ENCODE results near the gene MBD2.

Gene MBD2

GRCh38 chr18:54140641-54141040 lies 83.8 kb downstream of the MBD2 start:
- Histone ChIP-seq H3K9me3 (ENCODE audit: insufficient read depth, low read depth, low read length) (peaks cover 4% of the 10 kb centered on the region), H3K4ac (ENCODE audit: low read depth, low read length) (no peak overlapping the region), H3K4me1 (ENCODE audit: control insufficient read depth in 1 of 2, insufficient read depth in 2 of 2, low read length in 2 of 2) (no peaks in the 10 kb centered on the region), H3K9ac (ENCODE audit: low read length) (no peak overlapping the region), H3K4me2 (ENCODE audit: low read length) (no peak overlapping the region), H3K4me3 (ENCODE audit: low read depth, low read length) (no peak overlapping the region), H3K36me3 (ENCODE audit: control insufficient read depth in 1 of 2, insufficient read depth in 2 of 2, low read length in 2 of 2) (peaks cover 0 to 2% of the 10 kb centered on the region in 2 experiments), H3K27ac (ENCODE audit: low read depth, low read length) (no peak overlapping the region), H3K27me3 (ENCODE audit: insufficient read depth, low read length) (no peaks in the 10 kb centered on the region), H4K91ac (ENCODE audit: low read depth, low read length) (no peak overlapping the region), H2BK120ac (ENCODE audit: insufficient read depth, low read length, poor library complexity) (no peak overlapping the region), H4K8ac (ENCODE audit: low read depth, low read length) (no peak overlapping the region), H3K23ac (ENCODE audit: low read length) (no peak overlapping the region), H2AK5ac (ENCODE audit: low read length) (no peak overlapping the region), H2BK12ac (ENCODE audit: low read length) (no peak overlapping the region), H3K79me2 (ENCODE audit: control insufficient read depth, insufficient read depth, low read length, poor library complexity) (no peaks in the 10 kb centered on the region), H4K12ac (ENCODE audit: low read depth, low read length) (no peak overlapping the region), H3K14ac (ENCODE audit: low read length) (no peak overlapping the region), H2AFZ (ENCODE audit: insufficient read depth, low read length, poor library complexity) (no peak overlapping the region), H3K79me1 (ENCODE audit: low read length) (no peaks in the 10 kb centered on the region), H2BK5ac (ENCODE audit: low read depth, low read length, poor library complexity) (no peak overlapping the region), H3K18ac (ENCODE audit: low read length) (no peak overlapping the region)
- WGBS (ENCODE audit: extremely low coverage, insufficient coverage, insufficient read length): no CpG with 5 or more reads among the region's 1 CpG
- no peak for DNase-seq

GRCh38 chr18:54135216-54135615 lies 89.3 kb downstream of the MBD2 start:
- Histone ChIP-seq H3K23ac (ENCODE audit: low read length) (no peak overlapping the region), H4K12ac (ENCODE audit: low read depth, low read length) (no peak overlapping the region), H3K27ac (ENCODE audit: low read depth, low read length) (no peak overlapping the region), H2AK5ac (ENCODE audit: low read length) (no peak overlapping the region), H3K9me3 (ENCODE audit: insufficient read depth, low read depth, low read length) (peaks cover 4% of the 10 kb centered on the region), H2BK12ac (ENCODE audit: low read length) (no peak overlapping the region), H3K27me3 (ENCODE audit: insufficient read depth, low read length) (no peaks in the 10 kb centered on the region), H3K4ac (ENCODE audit: low read depth, low read length) (no peak overlapping the region), H3K9ac (ENCODE audit: low read length) (no peak overlapping the region), H3K4me3 (ENCODE audit: low read depth, low read length) (no peak overlapping the region), H3K14ac (ENCODE audit: low read length) (no peak overlapping the region), H3K4me2 (ENCODE audit: low read length) (no peak overlapping the region), H2BK5ac (ENCODE audit: low read depth, low read length, poor library complexity) (no peak overlapping the region), H3K79me2 (ENCODE audit: control insufficient read depth, insufficient read depth, low read length, poor library complexity) (no peaks in the 10 kb centered on the region), H4K8ac (ENCODE audit: low read depth, low read length) (no peak overlapping the region), H2AFZ (ENCODE audit: insufficient read depth, low read length, poor library complexity) (no peak overlapping the region), H3K36me3 (ENCODE audit: control insufficient read depth in 1 of 2, insufficient read depth in 2 of 2, low read length in 2 of 2) (peaks cover 0 to 2% of the 10 kb centered on the region in 2 experiments), H4K91ac (ENCODE audit: low read depth, low read length) (no peak overlapping the region), H3K79me1 (ENCODE audit: low read length) (no peaks in the 10 kb centered on the region), H3K4me1 (ENCODE audit: control insufficient read depth in 1 of 2, insufficient read depth in 2 of 2, low read length in 2 of 2) (peaks cover 2% of the 10 kb centered on the region in 2 experiments), H2BK120ac (ENCODE audit: insufficient read depth, low read length, poor library complexity) (no peak overlapping the region), H3K18ac (ENCODE audit: low read length) (no peak overlapping the region)
- no peak for DNase-seq
- no CpG with 5 or more reads among the region's 3 CpGs for WGBS (ENCODE audit: extremely low coverage, insufficient coverage, insufficient read length)

GRCh38 chr18:54134053-54134452 lies 90.4 kb downstream of the MBD2 start:
- no peak for DNase-seq
- Histone ChIP-seq H2BK5ac (ENCODE audit: low read depth, low read length, poor library complexity) (no peak overlapping the region), H3K4me1 (ENCODE audit: control insufficient read depth in 1 of 2, insufficient read depth in 2 of 2, low read length in 2 of 2) (peaks cover 2% of the 10 kb centered on the region in 2 experiments), H2BK12ac (ENCODE audit: low read length) (no peak overlapping the region), H4K12ac (ENCODE audit: low read depth, low read length) (no peak overlapping the region), H4K91ac (ENCODE audit: low read depth, low read length) (no peak overlapping the region), H2BK120ac (ENCODE audit: insufficient read depth, low read length, poor library complexity) (no peak overlapping the region), H3K4me2 (ENCODE audit: low read length) (no peak overlapping the region), H3K27me3 (ENCODE audit: insufficient read depth, low read length) (no peaks in the 10 kb centered on the region), H3K9me3 (ENCODE audit: insufficient read depth, low read depth, low read length) (no peaks in the 10 kb centered on the region), H3K36me3 (ENCODE audit: control insufficient read depth in 1 of 2, insufficient read depth in 2 of 2, low read length in 2 of 2) (no peaks in the 10 kb centered on the region), H3K9ac (ENCODE audit: low read length) (no peak overlapping the region), H3K4me3 (ENCODE audit: low read depth, low read length) (no peak overlapping the region), H3K18ac (ENCODE audit: low read length) (no peak overlapping the region), H3K23ac (ENCODE audit: low read length) (no peak overlapping the region), H3K79me1 (ENCODE audit: low read length) (peaks cover under 1% of the 10 kb centered on the region), H3K79me2 (ENCODE audit: control insufficient read depth, insufficient read depth, low read length, poor library complexity) (no peaks in the 10 kb centered on the region), H2AFZ (ENCODE audit: insufficient read depth, low read length, poor library complexity) (no peak overlapping the region), H2AK5ac (ENCODE audit: low read length) (no peak overlapping the region), H3K27ac (ENCODE audit: low read depth, low read length) (no peak overlapping the region), H4K8ac (ENCODE audit: low read depth, low read length) (no peak overlapping the region), H3K14ac (ENCODE audit: low read length) (no peak overlapping the region), H3K4ac (ENCODE audit: low read depth, low read length) (no peak overlapping the region)

GRCh38 chr18:54130631-54131030 lies 93.8 kb downstream of the MBD2 start:
- Histone ChIP-seq H3K23ac (ENCODE audit: low read length) (no peak overlapping the region), H3K27me3 (ENCODE audit: insufficient read depth, low read length) (no peaks in the 10 kb centered on the region), H3K4me1 (ENCODE audit: control insufficient read depth in 1 of 2, insufficient read depth in 2 of 2, low read length in 2 of 2) (peaks cover 9 to 17% of the 10 kb centered on the region in 2 experiments), H3K4me2 (ENCODE audit: low read length) (no peak overlapping the region), H2BK12ac (ENCODE audit: low read length) (no peak overlapping the region), H2AK5ac (ENCODE audit: low read length) (no peak overlapping the region), H4K12ac (ENCODE audit: low read depth, low read length) (no peak overlapping the region), H3K79me2 (ENCODE audit: control insufficient read depth, insufficient read depth, low read length, poor library complexity) (no peaks in the 10 kb centered on the region), H2AFZ (ENCODE audit: insufficient read depth, low read length, poor library complexity) (no peak overlapping the region), H3K14ac (ENCODE audit: low read length) (no peak overlapping the region), H3K27ac (ENCODE audit: low read depth, low read length) (peak overlapping the region; percentile 24), H3K4ac (ENCODE audit: low read depth, low read length) (no peak overlapping the region), H3K36me3 (ENCODE audit: control insufficient read depth in 1 of 2, insufficient read depth in 2 of 2, low read length in 2 of 2) (no peaks in the 10 kb centered on the region), H3K4me3 (ENCODE audit: low read depth, low read length) (no peak overlapping the region), H4K91ac (ENCODE audit: low read depth, low read length) (no peak overlapping the region), H3K79me1 (ENCODE audit: low read length) (peaks cover 8% of the 10 kb centered on the region), H3K9me3 (ENCODE audit: insufficient read depth, low read depth, low read length) (no peaks in the 10 kb centered on the region), H2BK5ac (ENCODE audit: low read depth, low read length, poor library complexity) (no peak overlapping the region), H2BK120ac (ENCODE audit: insufficient read depth, low read length, poor library complexity) (no peak overlapping the region), H3K18ac (ENCODE audit: low read length) (no peak overlapping the region), H3K9ac (ENCODE audit: low read length) (no peak overlapping the region), H4K8ac (ENCODE audit: low read depth, low read length) (no peak overlapping the region)
- DNase-seq: peak in 1 of 2 donors; percentile 42

GRCh38 chr18:54130177-54130576 lies 94.3 kb downstream of the MBD2 start:
- peaks cover 9 to 17% of the 10 kb centered on the region in 2 experiments for H3K4me1 ChIP-seq (ENCODE audit: control insufficient read depth in 1 of 2, insufficient read depth in 2 of 2, low read length in 2 of 2)
- no peak overlapping the region for H2BK120ac ChIP-seq (ENCODE audit: insufficient read depth, low read length, poor library complexity)
- H3K4ac ChIP-seq (ENCODE audit: low read depth, low read length): no peak overlapping the region
- peak overlapping the region; percentile 24 for H3K27ac ChIP-seq (ENCODE audit: low read depth, low read length)
- no peak overlapping the region for H3K14ac ChIP-seq (ENCODE audit: low read length)
- H2AK5ac ChIP-seq (ENCODE audit: low read length): no peak overlapping the region
- no peak overlapping the region for H4K91ac ChIP-seq (ENCODE audit: low read depth, low read length)
- no peak overlapping the region for H2AFZ ChIP-seq (ENCODE audit: insufficient read depth, low read length, poor library complexity)
- no peaks in the 10 kb centered on the region for H3K36me3 ChIP-seq (ENCODE audit: control insufficient read depth in 1 of 2, insufficient read depth in 2 of 2, low read length in 2 of 2)
- H4K8ac ChIP-seq (ENCODE audit: low read depth, low read length): no peak overlapping the region
- H3K9me3 ChIP-seq (ENCODE audit: insufficient read depth, low read depth, low read length): no peaks in the 10 kb centered on the region
- H3K4me3 ChIP-seq (ENCODE audit: low read depth, low read length): no peak overlapping the region
- H3K79me1 ChIP-seq (ENCODE audit: low read length): peaks cover 8% of the 10 kb centered on the region
- no peak overlapping the region for H3K9ac ChIP-seq (ENCODE audit: low read length)
- H2BK12ac ChIP-seq (ENCODE audit: low read length): no peak overlapping the region
- peak in 1 of 2 donors; percentile 62 for DNase-seq
- H3K4me2 ChIP-seq (ENCODE audit: low read length): no peak overlapping the region
- no peak overlapping the region for H2BK5ac ChIP-seq (ENCODE audit: low read depth, low read length, poor library complexity)
- H3K27me3 ChIP-seq (ENCODE audit: insufficient read depth, low read length): no peaks in the 10 kb centered on the region
- no peak overlapping the region for H3K23ac ChIP-seq (ENCODE audit: low read length)
- no peaks in the 10 kb centered on the region for H3K79me2 ChIP-seq (ENCODE audit: control insufficient read depth, insufficient read depth, low read length, poor library complexity)
- H4K12ac ChIP-seq (ENCODE audit: low read depth, low read length): no peak overlapping the region
- H3K18ac ChIP-seq (ENCODE audit: low read length): no peak overlapping the region

Measured in trophoblast cell (in vitro differentiated cells and primary cell).